Measurements from ENCODE around the gene SRSF1. TPM values are rescaled to one million over a fixed set of nuclear protein-coding genes. Genes with fewer than 3 reads are reported as not detected.
A peak's percentile ranks its signal among the peaks of the same experiment; 100 is the strongest.

SRSF1 gene
- polyA plus RNA-seq, 3 donors: 51.2 to 72.1 (median 61.6) TPM

DNA sequence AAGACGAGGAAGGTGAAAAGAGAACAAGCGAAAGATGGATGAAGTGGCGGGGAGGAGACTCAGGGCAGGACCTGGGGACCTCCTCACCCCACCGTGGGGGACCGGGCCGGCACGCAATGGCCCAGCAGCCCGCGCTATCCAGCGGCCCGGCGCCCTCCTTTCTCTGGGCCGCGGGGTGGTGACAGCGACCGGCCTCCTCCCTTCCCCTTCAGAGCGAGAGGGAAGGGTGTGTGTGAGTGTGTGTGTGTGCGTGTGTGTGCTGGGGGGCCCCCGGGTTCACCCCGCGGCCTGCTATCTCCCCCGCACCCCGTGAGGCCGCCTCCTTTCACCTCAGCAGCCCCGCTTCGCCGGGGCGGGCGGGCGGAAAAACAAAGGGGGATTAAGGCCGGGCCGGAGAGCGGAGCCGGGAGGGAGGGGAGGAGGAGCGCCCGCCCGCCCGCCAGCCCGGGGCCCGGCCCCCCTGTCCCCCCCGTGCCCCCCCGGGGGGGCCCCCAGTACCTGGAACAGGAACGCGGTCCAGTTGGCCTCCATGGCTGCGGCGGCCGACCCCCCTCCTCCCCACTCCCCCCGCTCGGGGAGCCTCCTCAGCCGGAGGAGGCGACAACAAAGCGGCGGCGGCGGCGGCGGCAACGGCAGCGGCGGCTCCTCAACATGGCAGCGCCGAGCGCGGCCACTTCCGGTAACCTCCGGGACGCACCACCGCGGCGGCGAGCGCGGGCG, 19.3 kb downstream of the SRSF1 start, which contains the start of gene VEZF1:
TSS of gene VEZF1 (minus strand) at position 674 of the 720 bp plus-strand sequence. CDS start at position 531, 143 bp downstream.
- Mint-ChIP-seq H3K4me1 (peaks cover 55% of the 10 kb centered on the region), H3K9me3 (no peaks in the 10 kb centered on the region), H3K27ac (peak within 1 kb of the TSS; percentile 90 to 97 (median 95)), H3K4me3 (peak within 1 kb of the TSS; percentile 95 to 96), H3K36me3 (peaks cover 9 to 20% of the 10 kb centered on the region in 2 donors), H3K27me3 (ENCODE audit: low read depth in 3 of 3) (peaks cover 0 to 2% (median 0%) of the 10 kb centered on the region in 3 donors)
- intact Hi-C loops (cut with micrococcal nuclease): loop anchor here (2.0 to 5.0 kb wide), 4 partner anchors 39 to 95 kb away; no protein-coding TSS in a partner anchor
- H3K4me3 ChIP-seq (replicated peaks in 1 of 3; ENCODE audit: low read depth in 2 of 3, low read length in 3 of 3): peak within 1 kb of the TSS; percentile 80 to 92 (median 91)
- no peaks in the 10 kb centered on the region for H3K9me3 ChIP-seq (replicated peaks in 1 of 2; ENCODE audit: control insufficient read depth in 1 of 2, insufficient read depth in 1 of 2, low read length in 2 of 2)
- H3K27me3 ChIP-seq (ENCODE audit: control insufficient read depth in 2 of 2, insufficient read depth in 2 of 2, low read length in 2 of 2): no peaks in the 10 kb centered on the region
- WGBS (ENCODE audit: insufficient coverage): 0% methylated on average over 40 of the region's 74 CpGs
- peak within 1 kb of the TSS; percentile 95 for H2AFZ ChIP-seq (ENCODE audit: insufficient read depth, low read depth, low read length, poor library complexity, severe bottlenecking)
- peak within 1 kb of the TSS; percentile 91 for H3K9ac ChIP-seq (ENCODE audit: insufficient read depth, low read length, poor library complexity, severe bottlenecking)
- TF ChIP-seq, protein P1, sequence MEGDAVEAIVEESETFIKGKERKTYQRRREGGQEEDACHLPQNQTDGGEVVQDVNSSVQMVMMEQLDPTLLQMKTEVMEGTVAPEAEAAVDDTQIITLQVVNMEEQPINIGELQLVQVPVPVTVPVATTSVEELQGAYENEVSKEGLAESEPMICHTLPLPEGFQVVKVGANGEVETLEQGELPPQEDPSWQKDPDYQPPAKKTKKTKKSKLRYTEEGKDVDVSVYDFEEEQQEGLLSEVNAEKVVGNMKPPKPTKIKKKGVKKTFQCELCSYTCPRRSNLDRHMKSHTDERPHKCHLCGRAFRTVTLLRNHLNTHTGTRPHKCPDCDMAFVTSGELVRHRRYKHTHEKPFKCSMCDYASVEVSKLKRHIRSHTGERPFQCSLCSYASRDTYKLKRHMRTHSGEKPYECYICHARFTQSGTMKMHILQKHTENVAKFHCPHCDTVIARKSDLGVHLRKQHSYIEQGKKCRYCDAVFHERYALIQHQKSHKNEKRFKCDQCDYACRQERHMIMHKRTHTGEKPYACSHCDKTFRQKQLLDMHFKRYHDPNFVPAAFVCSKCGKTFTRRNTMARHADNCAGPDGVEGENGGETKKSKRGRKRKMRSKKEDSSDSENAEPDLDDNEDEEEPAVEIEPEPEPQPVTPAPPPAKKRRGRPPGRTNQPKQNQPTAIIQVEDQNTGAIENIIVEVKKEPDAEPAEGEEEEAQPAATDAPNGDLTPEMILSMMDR (IDR thresholded peaks at IDR 0.05): no peak
- peak within 1 kb of the TSS; percentile 79 to 92 for H3K27ac ChIP-seq (ENCODE audit: low read depth in 1 of 2, low read length in 2 of 2)
- DNase-seq: peak; percentile 64 to 73 (median 69)
- peaks cover 59% of the 10 kb centered on the region for H3K79me2 ChIP-seq (ENCODE audit: insufficient read depth, low read length)
- peak within 1 kb of the TSS; percentile 96 for H3K4me2 ChIP-seq (replicated peaks; ENCODE audit: extremely low read depth, low read length, poor library complexity, severe bottlenecking)
- H4K20me1 ChIP-seq (ENCODE audit: insufficient read depth, low read length): peaks cover 45% of the 10 kb centered on the region
- H3K4me1 ChIP-seq (ENCODE audit: control insufficient read depth in 1 of 2, insufficient read depth in 2 of 2, low read length in 2 of 2): peaks cover 33 to 54% of the 10 kb centered on the region in 2 donors
- H3K36me3 ChIP-seq (replicated peaks in 1 of 2; ENCODE audit: control insufficient read depth in 1 of 2, insufficient read depth in 2 of 2, low read length in 2 of 2): peaks cover 5 to 24% of the 10 kb centered on the region in 2 donors

DNA sequence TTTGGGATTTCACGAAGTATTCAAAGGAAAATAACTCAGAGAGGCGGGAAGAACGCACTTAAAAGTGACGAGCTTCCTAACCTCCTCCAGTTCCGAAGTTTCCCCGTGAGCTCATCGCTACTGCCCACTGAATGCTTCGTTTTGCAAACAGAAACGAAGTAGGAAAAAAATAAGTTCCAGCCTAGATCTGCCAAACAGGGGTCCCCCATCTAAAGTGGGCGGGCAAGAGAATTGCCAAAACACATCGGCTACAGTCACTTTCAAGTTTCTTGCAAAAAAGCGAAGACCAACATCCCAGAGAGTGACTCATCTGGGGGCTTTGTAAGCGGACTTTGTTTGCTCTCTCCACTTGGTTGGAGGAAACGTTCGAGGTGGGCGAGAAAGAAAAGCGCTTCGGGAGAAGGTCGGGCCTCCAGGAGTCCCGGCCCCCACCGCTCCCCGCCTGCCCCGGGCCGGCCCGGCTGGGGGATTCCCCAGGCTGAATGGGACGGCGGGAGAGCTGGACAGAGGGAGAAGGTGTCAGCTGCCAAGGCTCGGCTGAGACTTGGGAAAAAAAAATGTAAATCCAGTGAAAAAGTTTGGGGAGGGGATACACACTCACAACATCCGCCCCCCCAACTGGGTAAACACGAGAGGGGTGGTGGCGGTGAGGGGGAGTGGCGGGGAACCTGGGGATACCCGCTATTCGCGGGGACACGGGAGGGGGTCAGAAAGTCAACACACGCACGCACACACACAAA, 20.0 kb downstream of the SRSF1 start:
- Mint-ChIP-seq H3K4me3 (peak overlapping the region; percentile 86 to 91), H3K9me3 (no peaks in the 10 kb centered on the region), H3K27me3 (ENCODE audit: low read depth in 3 of 3) (peaks cover 0 to 2% (median 0%) of the 10 kb centered on the region in 3 donors), H3K36me3 (peaks cover 16 to 26% of the 10 kb centered on the region in 2 donors), H3K4me1 (peaks cover 59% of the 10 kb centered on the region), H3K27ac (peak overlapping the region; percentile 85 to 94 (median 87))
- TF ChIP-seq, protein P1 (IDR thresholded peaks at IDR 0.05): no peak
- H4K20me1 ChIP-seq (ENCODE audit: insufficient read depth, low read length): peaks cover 52% of the 10 kb centered on the region
- WGBS (ENCODE audit: insufficient coverage): 0% methylated on average over 25 of the region's 38 CpGs
- intact Hi-C loops (cut with micrococcal nuclease): loop anchor here (2.0 to 5.0 kb wide), 4 partner anchors 38 to 95 kb away; no protein-coding TSS in a partner anchor
- peak overlapping the region; percentile 79 to 92 for H3K27ac ChIP-seq (ENCODE audit: low read depth in 1 of 2, low read length in 2 of 2)
- peaks cover 13 to 31% of the 10 kb centered on the region in 2 donors for H3K36me3 ChIP-seq (replicated peaks in 1 of 2; ENCODE audit: control insufficient read depth in 1 of 2, insufficient read depth in 2 of 2, low read length in 2 of 2)
- no peaks in the 10 kb centered on the region for H3K27me3 ChIP-seq (ENCODE audit: control insufficient read depth in 2 of 2, insufficient read depth in 2 of 2, low read length in 2 of 2)
- peak; percentile 27 to 71 (median 50) for DNase-seq
- H3K4me2 ChIP-seq (replicated peaks; ENCODE audit: extremely low read depth, low read length, poor library complexity, severe bottlenecking): peak overlapping the region; percentile 96
- H3K9ac ChIP-seq (ENCODE audit: insufficient read depth, low read length, poor library complexity, severe bottlenecking): peak overlapping the region; percentile 91
- peaks cover 66% of the 10 kb centered on the region for H3K79me2 ChIP-seq (ENCODE audit: insufficient read depth, low read length)
- no peaks in the 10 kb centered on the region for H3K9me3 ChIP-seq (replicated peaks in 1 of 2; ENCODE audit: control insufficient read depth in 1 of 2, insufficient read depth in 1 of 2, low read length in 2 of 2)
- peak overlapping the region; percentile 80 to 92 (median 91) for H3K4me3 ChIP-seq (replicated peaks in 1 of 3; ENCODE audit: low read depth in 2 of 3, low read length in 3 of 3)
- peaks cover 33 to 61% of the 10 kb centered on the region in 2 donors for H3K4me1 ChIP-seq (ENCODE audit: control insufficient read depth in 1 of 2, insufficient read depth in 2 of 2, low read length in 2 of 2)
- peak overlapping the region; percentile 95 for H2AFZ ChIP-seq (ENCODE audit: insufficient read depth, low read depth, low read length, poor library complexity, severe bottlenecking)
